ENCODE results near the gene AUNIP. TPM values are rescaled to one million over a fixed set of nuclear protein-coding genes. Genes with fewer than 3 reads are reported as not detected.

AUNIP gene
- total and polyA plus RNA-seq, 2 donors (not counting 3 experiments of a cell fraction or from before 2014, with no cell fraction given) = 1.8 to 4.5 TPM

DNA sequence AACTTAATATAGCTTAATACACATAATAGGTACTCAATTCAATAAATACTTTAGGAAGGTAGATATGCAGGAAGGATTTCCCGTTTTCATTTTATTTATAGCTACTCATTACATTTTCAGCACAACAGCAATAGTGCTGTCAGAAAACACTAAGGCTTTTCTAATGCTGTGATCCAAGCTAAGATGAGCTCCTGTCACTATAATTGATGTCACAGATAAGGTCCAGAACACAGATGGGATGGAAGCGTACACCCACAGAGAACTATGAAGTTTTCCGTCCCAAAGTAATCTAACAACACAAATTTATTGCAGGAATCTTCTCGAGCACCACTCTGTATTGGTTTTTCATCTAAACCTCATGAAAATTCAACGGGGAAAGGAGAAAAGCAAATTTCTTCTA is 13.6 kb downstream of the AUNIP start:
- Histone ChIP-seq H3K4me3 (replicated peaks in 1 of 3; ENCODE audit: insufficient read depth in 1 of 3, low read depth in 1 of 3, low read length in 3 of 3) (no peak overlapping the region), H3K9ac (replicated peaks; ENCODE audit: extremely low read depth, insufficient read depth, low read length) (no peak overlapping the region), H3K27ac (ENCODE audit: insufficient read depth, low read depth, low read length) (no peak overlapping the region), H3K36me3 (ENCODE audit: control insufficient read depth in 2 of 2, extremely low read depth in 1 of 2, insufficient read depth in 2 of 2, low read length in 2 of 2) (no peaks in the 10 kb centered on the region), H3K4me2 (ENCODE audit: insufficient read depth, low read length) (no peak overlapping the region), H3K27me3 (ENCODE audit: control insufficient read depth in 2 of 2, insufficient read depth in 2 of 2, low read length in 2 of 2) (no peaks in the 10 kb centered on the region), H3K9me1 (replicated peaks; ENCODE audit: control insufficient read depth, extremely low read depth, insufficient read depth, low read length) (no peaks in the 10 kb centered on the region), H3K4me1 (ENCODE audit: control insufficient read depth, extremely low read depth, insufficient read depth, low read length) (peaks cover 7% of the 10 kb centered on the region), H3K9me3 (replicated peaks; ENCODE audit: control insufficient read depth, insufficient read depth, low read length) (no peaks in the 10 kb centered on the region), H3K79me2 (ENCODE audit: control insufficient read depth, insufficient read depth, low read length) (peaks cover 7% of the 10 kb centered on the region), H2AFZ (ENCODE audit: low read depth, low read length) (no peak overlapping the region), H4K20me1 (replicated peaks; ENCODE audit: control insufficient read depth, extremely low read depth, insufficient read depth, low read length) (no peaks in the 10 kb centered on the region)
- no TSS peak for BruUV-seq (replicated peaks)
- TF ChIP-seq POLR2A (IDR thresholded peaks at IDR 0.05; ENCODE audit: low read depth, low read length) (no peak), POLR2AphosphoS5 (IDR thresholded peaks at IDR 0.05; ENCODE audit: insufficient read depth, low read depth, low read length) (no peak), GATA2 (IDR thresholded peaks at IDR 0.05; ENCODE audit: insufficient read depth, insufficient read length, low read depth, low read length) (no peak)
- dilution Hi-C loops (cut with MboI; ENCODE audit: extremely low pct_ligation_motif_present, low sequenced_read_pairs) (no loop called here), intact Hi-C loops (cut with micrococcal nuclease) (no loop called here)
- DNase-seq (ENCODE audit: low read depth, low spot score) = no peak
- FAIRE-seq = no peak
- CTCF ChIA-PET = interaction anchor here (0.8 to 2.3 kb wide), 4 partner anchors 8 to 50 kb away, joined by 3 to 7 read pairs (median 4); no protein-coding TSS in a partner anchor
- POLR2A ChIA-PET = no interaction called here

DNA sequence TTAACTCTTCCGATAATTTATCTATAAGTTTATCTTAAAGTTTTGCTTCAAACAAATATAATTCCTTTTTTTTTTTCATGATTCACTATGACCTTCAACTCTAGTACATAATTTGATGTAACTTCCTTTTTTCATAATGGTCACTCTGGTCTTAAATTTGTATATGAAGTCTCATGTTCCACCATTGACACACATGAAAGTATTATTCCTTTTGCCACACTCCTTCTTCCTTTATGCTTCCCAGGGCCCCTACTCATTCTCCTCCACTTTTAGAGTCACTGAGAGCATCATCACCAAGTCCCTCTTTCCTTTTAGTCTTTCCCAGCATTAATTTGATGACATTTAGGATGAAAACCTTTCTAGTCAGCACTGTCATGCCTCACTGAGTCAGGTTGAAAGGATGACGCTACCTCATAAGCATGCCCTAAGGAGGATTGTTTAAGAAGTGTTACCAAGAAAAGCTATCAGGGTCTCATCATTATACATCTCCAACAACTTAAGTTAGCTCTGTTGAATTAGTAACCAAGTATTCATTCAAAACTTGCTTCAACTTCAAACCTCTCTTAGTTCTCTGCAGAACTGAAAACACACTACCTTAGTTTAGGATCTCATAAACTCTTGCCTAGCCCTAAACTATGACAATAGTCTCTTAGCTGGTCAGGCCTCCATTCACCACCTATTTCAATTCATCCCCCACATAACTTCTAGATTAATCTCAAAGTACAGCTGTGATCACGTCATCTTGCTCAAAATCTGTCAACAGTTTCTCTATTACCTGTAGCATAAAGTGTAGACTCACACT is 14.5 kb downstream of the AUNIP start:
- Histone ChIP-seq H3K79me2 (ENCODE audit: control insufficient read depth, insufficient read depth, low read length) (peaks cover 5% of the 10 kb centered on the region), H3K9ac (replicated peaks; ENCODE audit: extremely low read depth, insufficient read depth, low read length) (no peak overlapping the region), H3K27me3 (ENCODE audit: control insufficient read depth in 2 of 2, insufficient read depth in 2 of 2, low read length in 2 of 2) (no peaks in the 10 kb centered on the region), H3K36me3 (ENCODE audit: control insufficient read depth in 2 of 2, extremely low read depth in 1 of 2, insufficient read depth in 2 of 2, low read length in 2 of 2) (no peaks in the 10 kb centered on the region), H3K4me3 (replicated peaks in 1 of 3; ENCODE audit: insufficient read depth in 1 of 3, low read depth in 1 of 3, low read length in 3 of 3) (no peak overlapping the region), H3K9me1 (replicated peaks; ENCODE audit: control insufficient read depth, extremely low read depth, insufficient read depth, low read length) (no peaks in the 10 kb centered on the region), H4K20me1 (replicated peaks; ENCODE audit: control insufficient read depth, extremely low read depth, insufficient read depth, low read length) (no peaks in the 10 kb centered on the region), H3K27ac (ENCODE audit: insufficient read depth, low read depth, low read length) (no peak overlapping the region), H3K9me3 (replicated peaks; ENCODE audit: control insufficient read depth, insufficient read depth, low read length) (no peaks in the 10 kb centered on the region), H3K4me1 (ENCODE audit: control insufficient read depth, extremely low read depth, insufficient read depth, low read length) (peaks cover 7% of the 10 kb centered on the region), H2AFZ (ENCODE audit: low read depth, low read length) (no peak overlapping the region), H3K4me2 (ENCODE audit: insufficient read depth, low read length) (no peak overlapping the region)
- ChIA-PET POLR2A (interaction anchor here (0.5 to 0.7 kb wide), 2 partner anchors 306 to 392 kb away, joined by 3 read pairs; no protein-coding TSS in a partner anchor), CTCF (interaction anchor here (1.2 to 2.3 kb wide), 4 partner anchors 9 to 51 kb away, joined by 3 to 7 read pairs (median 4); no protein-coding TSS in a partner anchor)
- no peak for TF ChIP-seq JUN (IDR thresholded peaks at IDR 0.05; ENCODE audit: borderline replicate concordance, insufficient read depth, insufficient read length, low read depth)
- TF ChIP-seq, protein P1, sequence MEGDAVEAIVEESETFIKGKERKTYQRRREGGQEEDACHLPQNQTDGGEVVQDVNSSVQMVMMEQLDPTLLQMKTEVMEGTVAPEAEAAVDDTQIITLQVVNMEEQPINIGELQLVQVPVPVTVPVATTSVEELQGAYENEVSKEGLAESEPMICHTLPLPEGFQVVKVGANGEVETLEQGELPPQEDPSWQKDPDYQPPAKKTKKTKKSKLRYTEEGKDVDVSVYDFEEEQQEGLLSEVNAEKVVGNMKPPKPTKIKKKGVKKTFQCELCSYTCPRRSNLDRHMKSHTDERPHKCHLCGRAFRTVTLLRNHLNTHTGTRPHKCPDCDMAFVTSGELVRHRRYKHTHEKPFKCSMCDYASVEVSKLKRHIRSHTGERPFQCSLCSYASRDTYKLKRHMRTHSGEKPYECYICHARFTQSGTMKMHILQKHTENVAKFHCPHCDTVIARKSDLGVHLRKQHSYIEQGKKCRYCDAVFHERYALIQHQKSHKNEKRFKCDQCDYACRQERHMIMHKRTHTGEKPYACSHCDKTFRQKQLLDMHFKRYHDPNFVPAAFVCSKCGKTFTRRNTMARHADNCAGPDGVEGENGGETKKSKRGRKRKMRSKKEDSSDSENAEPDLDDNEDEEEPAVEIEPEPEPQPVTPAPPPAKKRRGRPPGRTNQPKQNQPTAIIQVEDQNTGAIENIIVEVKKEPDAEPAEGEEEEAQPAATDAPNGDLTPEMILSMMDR (IDR thresholded peaks at IDR 0.05; ENCODE audit: extremely low read depth in 1 of 2, insufficient read depth in 1 of 2, low read depth in 1 of 2, low read length in 2 of 2) = no peak
- TF ChIP-seq POLR2A (IDR thresholded peaks at IDR 0.05; ENCODE audit: low read depth, low read length) = no peak
- no peak for TF ChIP-seq EZH2 (IDR thresholded peaks at IDR 0.05; ENCODE audit: borderline replicate concordance, low read depth, low read length, severe bottlenecking)
- TF ChIP-seq MYC (IDR thresholded peaks at IDR 0.05; ENCODE audit: low read depth, low read length) = no peak
- TF ChIP-seq, protein P2, sequence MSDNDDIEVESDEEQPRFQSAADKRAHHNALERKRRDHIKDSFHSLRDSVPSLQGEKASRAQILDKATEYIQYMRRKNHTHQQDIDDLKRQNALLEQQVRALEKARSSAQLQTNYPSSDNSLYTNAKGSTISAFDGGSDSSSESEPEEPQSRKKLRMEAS (IDR thresholded peaks at IDR 0.05; ENCODE audit: insufficient read depth, insufficient read length) = no peak
- no peak for TF ChIP-seq FOS (IDR thresholded peaks at IDR 0.05; ENCODE audit: borderline replicate concordance, insufficient read depth, low read length)
- TF ChIP-seq POLR2AphosphoS5 (IDR thresholded peaks at IDR 0.05; ENCODE audit: insufficient read depth, low read depth, low read length) = no peak
- TF ChIP-seq GATA2 (IDR thresholded peaks at IDR 0.05; ENCODE audit: insufficient read depth, insufficient read length, low read depth, low read length) = no peak
- BruUV-seq (replicated peaks) = no TSS peak
- FAIRE-seq = no peak
- no peak for DNase-seq (ENCODE audit: low read depth, low spot score)
- intact Hi-C loops (cut with micrococcal nuclease) = no loop called here
- dilution Hi-C loops (cut with MboI; ENCODE audit: extremely low pct_ligation_motif_present, low sequenced_read_pairs) = no loop called here
